NCI-H526 (cell line): ENCODE measurements around the gene PSMD5.

ENCODE experiments used
- DNase-seq, 2 experiments: peaks; one replicate each; lab custom pipeline; 2025; lab: John Stamatoyannopoulos, UW

PSMD5 gene

GRCh38 chr9:120855827-120856670 is 13.3 kb upstream of the PSMD5 start:
- DNase-seq, result no peak

DNA sequence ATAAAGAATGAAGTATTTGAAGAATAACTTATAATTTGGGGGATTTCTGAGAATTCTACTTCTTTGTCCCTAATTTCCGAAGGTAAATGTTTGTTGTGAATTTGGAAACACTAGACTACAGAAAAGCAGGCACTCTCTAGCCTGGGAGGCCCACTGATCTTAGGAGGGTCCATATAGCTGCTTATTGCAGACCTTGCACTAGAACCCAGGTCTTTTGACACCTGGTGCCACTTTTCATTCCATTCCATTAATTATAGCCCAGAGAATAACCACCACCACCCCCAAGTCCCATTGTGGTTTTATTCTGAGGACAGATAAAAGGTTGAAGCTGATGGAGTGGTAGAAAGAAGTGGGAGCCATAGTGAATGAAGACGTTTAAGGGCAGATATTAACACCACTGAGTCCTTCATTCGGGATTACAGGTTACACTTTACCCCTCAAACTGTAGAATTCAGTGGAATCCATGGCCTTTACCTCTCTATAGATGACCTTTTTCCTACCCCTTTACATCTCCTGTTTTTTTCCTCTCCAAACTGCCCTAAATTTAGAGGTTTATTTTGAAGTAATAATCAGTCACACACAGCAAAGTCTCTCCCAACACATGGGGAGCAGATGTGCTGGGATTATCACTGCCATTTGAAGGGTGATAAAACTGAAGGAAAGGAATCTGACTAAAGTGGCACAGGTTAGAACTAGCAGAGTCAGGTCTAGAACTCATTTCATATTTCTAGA is 12.0 kb upstream of the PSMD5 start:
- no peak for DNase-seq

DNA sequence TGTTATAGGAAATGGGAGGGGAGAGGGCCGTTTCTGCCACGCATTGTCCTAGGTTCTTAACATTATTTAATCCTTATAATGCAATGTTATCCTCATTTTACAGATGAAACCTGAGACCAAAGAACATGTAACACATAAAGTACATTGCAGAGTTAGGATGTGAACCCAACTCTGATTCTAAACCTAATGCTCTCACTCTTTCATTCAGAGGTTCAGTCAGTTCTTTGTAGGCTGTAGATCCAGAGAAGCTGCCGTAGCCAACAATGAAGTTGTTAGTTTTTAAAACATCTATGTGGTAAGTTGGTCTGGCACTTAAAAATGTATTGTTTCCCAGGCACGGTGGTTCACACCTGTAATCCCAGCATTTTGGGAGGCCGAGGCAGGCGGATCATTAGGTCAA is 10.5 kb upstream of the PSMD5 start:
- no peak for DNase-seq

GRCh38 chr9:120852240-120853010 is 9.7 kb upstream of the PSMD5 start:
- peak; percentile 6 to 39 for DNase-seq

- no peak for DNase-seq
Measured at GRCh38 chr9:120851449-120851848, 8.7 kb upstream of the PSMD5 start.

DNA sequence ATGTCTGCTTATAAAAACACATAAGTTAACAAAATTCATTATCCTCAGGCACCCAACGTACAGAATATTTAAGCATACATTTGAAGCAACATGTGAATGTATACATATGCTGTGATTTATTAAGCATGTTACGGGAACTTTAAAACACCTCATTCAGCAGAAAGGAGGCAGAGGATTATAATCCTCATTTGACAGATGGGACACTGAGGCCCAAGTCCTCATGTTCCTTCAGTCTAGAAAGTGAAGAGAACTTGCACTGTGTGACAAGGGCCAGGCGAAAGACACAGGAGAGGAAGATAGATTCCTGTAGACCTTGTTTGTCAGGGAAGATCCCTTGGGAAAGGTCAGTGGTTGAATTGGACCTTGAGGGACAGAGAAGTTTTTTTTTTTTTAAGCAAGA is 7.6 kb upstream of the PSMD5 start:
- no peak for DNase-seq

DNA sequence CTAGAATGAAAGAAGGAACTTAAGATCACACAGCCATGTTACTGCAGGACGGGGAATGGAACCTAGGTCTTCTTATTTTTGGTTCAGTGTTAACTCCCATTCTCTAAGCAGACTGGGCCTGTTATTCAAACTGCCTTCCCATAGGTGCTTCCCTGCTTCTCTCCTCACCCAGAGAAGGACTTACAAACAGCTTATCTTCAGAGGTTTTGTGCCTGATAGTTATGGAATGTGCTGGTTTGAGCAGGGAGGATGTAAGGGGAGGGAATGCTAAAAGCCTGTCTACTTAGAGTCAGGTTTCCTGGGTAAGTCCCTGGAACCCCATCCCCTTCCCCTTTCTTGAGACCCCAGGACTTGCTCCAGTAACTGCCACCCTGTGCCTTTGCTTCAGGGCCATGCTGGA is 4.2 kb upstream of the PSMD5 start:
- DNase-seq, result no peak

- no peak for DNase-seq
Measured at GRCh38 chr9:120846251-120846889, 3.6 kb upstream of the PSMD5 start.

- DNase-seq, result no peak
Measured at GRCh38 chr9:120845255-120845654, 2.5 kb upstream of the PSMD5 start.

GRCh38 chr9:120841930-120842684 is 615 bp downstream of the PSMD5 start:
- DNase-seq, result peak in 1 of 2 experiments; percentile 18

GRCh38 chr9:120839146-120839545 is 3.6 kb downstream of the PSMD5 start:
- DNase-seq, result no peak

GRCh38 chr9:120837921-120838320 is 4.8 kb downstream of the PSMD5 start:
- DNase-seq, result no peak

DNA sequence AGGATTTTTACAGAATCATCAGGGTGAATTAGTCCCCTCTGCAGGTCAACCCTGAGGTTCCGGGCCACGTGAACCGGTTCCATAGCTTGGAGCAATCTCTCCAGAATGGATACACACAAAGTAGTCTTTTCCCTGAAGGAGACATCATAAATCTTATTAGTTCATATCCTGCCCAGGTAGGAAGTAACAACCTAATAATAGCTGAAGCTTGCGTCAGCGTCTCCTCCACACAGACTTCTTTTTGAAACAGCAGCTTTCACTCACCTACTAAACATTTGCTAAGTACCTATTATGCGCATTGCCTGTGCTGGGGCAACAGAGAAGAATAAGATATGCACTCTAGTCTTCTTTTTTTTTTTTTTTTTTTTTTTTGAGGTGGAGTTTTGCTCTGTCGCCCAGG is 9.4 kb downstream of the PSMD5 start:
- no peak for DNase-seq

GRCh38 chr9:120832807-120833206 is 9.9 kb downstream of the PSMD5 start:
- no peak for DNase-seq

DNA sequence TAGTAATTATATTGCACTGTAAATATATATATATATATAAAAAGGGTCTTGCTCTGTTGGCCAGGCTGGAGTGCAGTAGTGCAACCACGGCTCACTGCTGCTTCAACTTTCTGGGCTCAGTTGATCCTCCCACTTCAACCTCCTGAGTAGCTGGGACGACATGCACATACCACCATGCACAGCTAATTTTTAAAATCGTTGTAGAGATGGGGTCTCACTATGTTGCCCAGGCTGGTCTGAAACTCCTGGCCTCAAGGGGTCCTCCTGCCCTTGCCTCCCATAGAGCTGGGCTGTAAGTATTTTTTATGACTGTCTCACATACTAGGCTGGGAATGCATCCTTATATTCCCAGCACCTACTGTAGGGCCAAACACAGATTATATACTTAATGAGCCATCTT is 11.9 kb downstream of the PSMD5 start:
- no peak for DNase-seq

DNA sequence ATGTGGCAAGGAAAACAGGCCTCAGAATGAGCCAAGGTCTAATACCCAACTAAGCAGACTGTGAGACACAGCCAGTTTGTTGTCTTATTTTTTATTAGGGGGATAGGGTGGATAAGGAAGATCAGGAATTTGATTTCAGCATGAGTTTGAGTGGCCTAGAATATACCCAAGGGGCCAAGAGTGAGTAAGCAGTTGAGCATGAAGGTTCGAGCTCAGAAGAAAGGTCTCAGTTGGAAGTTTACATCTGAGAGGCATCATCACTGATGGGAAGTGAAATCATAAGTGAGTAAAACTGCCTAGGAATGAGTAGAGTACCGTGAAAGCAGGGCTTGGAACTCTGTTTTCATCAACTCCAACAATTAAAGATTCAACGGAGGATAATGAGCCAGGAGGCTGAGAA is 12.6 kb downstream of the PSMD5 start:
- no peak for DNase-seq

- DNase-seq, result no peak
Measured at GRCh38 chr9:120829650-120830049, 13.1 kb downstream of the PSMD5 start.

- no peak for DNase-seq
Measured at GRCh38 chr9:120820095-120820494, 22.6 kb downstream of the PSMD5 start.

DNA sequence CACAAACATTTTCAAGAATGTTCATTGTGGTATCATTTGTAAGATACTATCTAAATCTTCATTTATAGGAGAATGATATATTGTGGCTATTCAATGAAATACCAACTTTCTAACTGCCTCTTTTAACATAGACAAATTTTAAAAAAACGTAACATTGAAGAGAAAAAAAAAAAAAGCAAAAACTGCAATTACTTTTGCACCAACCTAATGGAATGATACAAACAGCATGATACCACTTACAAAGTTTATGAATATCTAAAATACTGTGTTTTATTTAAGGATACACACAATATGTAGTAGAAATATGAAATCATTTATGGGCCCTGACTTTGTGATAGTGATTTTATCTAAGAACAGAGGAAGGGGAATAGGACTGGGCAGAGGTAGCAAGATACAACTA is 24.1 kb downstream of the PSMD5 start:
- no peak for DNase-seq

GRCh38 chr9:120815075-120815474 is 27.6 kb downstream of the PSMD5 start:
- no peak for DNase-seq

DNA sequence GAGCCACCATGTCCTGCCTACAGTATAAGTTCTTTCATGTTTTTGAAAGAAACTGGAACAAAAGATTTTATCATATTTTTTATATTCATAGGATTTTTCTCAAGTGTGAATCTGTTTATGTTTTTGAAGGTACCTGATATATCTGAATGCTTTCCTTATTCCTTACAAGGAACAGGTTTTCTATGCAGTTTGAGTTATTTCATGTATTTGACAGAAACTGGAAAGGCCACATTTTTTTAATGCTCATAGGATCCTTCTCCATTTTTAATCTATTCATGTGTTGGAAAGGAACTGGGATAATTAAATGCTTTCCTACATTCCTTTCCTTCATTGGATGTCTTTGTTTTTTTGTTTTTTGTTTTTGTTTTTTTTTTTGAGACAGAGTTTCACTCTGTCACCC is 33.8 kb downstream of the PSMD5 start:
- no peak for DNase-seq
